Keratinocyte (primary cell): ENCODE results near the gene TMEM119. TPM values are rescaled to one million over a fixed set of nuclear protein-coding genes. Genes with fewer than 3 reads are reported as not detected.

Source experiments
- DNase-seq: peaks from one replicate; pipeline ENCODE4 v3.0.0-alpha.2; 2011; ENCODE audit warnings: low read depth, missing footprints, low spot score
- FAIRE-seq: peaks from 2 replicates; lab custom pipeline; 2011; peaks lifted over from hg19 to GRCh38; lab: Jason Lieb, UNC
- H2AFZ ChIP-seq: 2 replicates; pipeline ENCODE4 v1.6.0; 2012; ENCODE audit warnings: low read length, control low read depth, inconsistent platforms; ENCODE audit not compliant: control insufficient read depth
- H3K27ac ChIP-seq: 2 replicates; pipeline ENCODE4 v1.5.1; 2011; ENCODE audit warnings: low read length; ENCODE audit not compliant: control insufficient read depth, insufficient read depth
- H3K27me3 ChIP-seq: 3 replicates; pipeline ENCODE4 v1.6.0; 2011; ENCODE audit warnings: low read length; ENCODE audit not compliant: control insufficient read depth, insufficient read depth; ENCODE audit errors: extremely low read depth
- H3K36me3 ChIP-seq, 2 experiments: 2 replicates in 1 of 2; 3 replicates in 1 of 2; pipeline ENCODE4 v1.5.1; 2011; ENCODE audit warnings: low read length in 2 of 2, mild to moderate bottlenecking in 1 of 2; ENCODE audit not compliant: control insufficient read depth in 2 of 2, insufficient read depth in 2 of 2; ENCODE audit errors: extremely low read depth in 1 of 2
- H3K4me1 ChIP-seq: 3 replicates; pipeline ENCODE4 v1.5.1; 2011; ENCODE audit warnings: low read length; ENCODE audit not compliant: control insufficient read depth, insufficient read depth; ENCODE audit errors: extremely low read depth
- H3K4me2 ChIP-seq: 3 replicates; pipeline ENCODE4 v1.6.0; 2011; ENCODE audit warnings: low read depth, low read length; ENCODE audit not compliant: control insufficient read depth, insufficient read depth; ENCODE audit errors: extremely low read depth
- H3K4me3 ChIP-seq, 3 experiments: fragments of 200-600 bp in 1 of 3; sonication (generic) in 1 of 3; 2 replicates in 2 of 3; 3 replicates in 1 of 3; pipeline ENCODE4 v1.5.1; 2011 to 2016; ENCODE audit warnings: low read length in 3 of 3, mild to moderate bottlenecking in 3 of 3, control low read depth in 2 of 3, inconsistent platforms in 1 of 3, low read depth in 1 of 3, mixed read lengths in 1 of 3, mixed run types in 1 of 3, moderate library complexity in 1 of 3; ENCODE audit not compliant: control insufficient read depth in 2 of 3, insufficient read depth in 2 of 3; ENCODE audit errors: extremely low read depth in 1 of 3
- H3K79me2 ChIP-seq: 2 replicates; pipeline ENCODE4 v1.6.0; 2012; ENCODE audit warnings: low read length; ENCODE audit not compliant: control insufficient read depth, insufficient read depth
- H3K9ac ChIP-seq: 3 replicates; pipeline ENCODE4 v1.6.0; 2011; ENCODE audit warnings: low read length; ENCODE audit not compliant: control insufficient read depth, insufficient read depth; ENCODE audit errors: extremely low read depth
- H3K9me1 ChIP-seq: 3 replicates; pipeline ENCODE4 v1.6.0; 2011; ENCODE audit warnings: low read length; ENCODE audit not compliant: control insufficient read depth, insufficient read depth; ENCODE audit errors: extremely low read depth
- H3K9me3 ChIP-seq: 2 replicates; pipeline ENCODE4 v1.5.1; 2012; ENCODE audit warnings: low read depth, low read length; ENCODE audit not compliant: control insufficient read depth
- H4K20me1 ChIP-seq: 3 replicates; pipeline ENCODE4 v1.6.0; 2011; ENCODE audit warnings: low read length; ENCODE audit not compliant: control insufficient read depth, insufficient read depth; ENCODE audit errors: extremely low read depth
- EZH2 ChIP-seq: IDR thresholded peaks from one replicate; pipeline ENCODE4 v1.6.1; 2012; ENCODE audit warnings: inconsistent platforms, mild to moderate bottlenecking, low read length, moderate library complexity
- dilution Hi-C: fragments of 300-500 bp; cut with MboI; formaldehyde crosslinking; loops from one replicate; pipeline ENCODE4 v1.7.0; 2020; ENCODE audit warnings: low sequenced_read_pairs; ENCODE audit not compliant: extremely low pct_ligation_motif_present
- polyA plus RNA-seq, 5 experiments: library from polyadenylated mRNA; depleted of rRNA in 3 of 5; stranded (reverse) in 3 of 5; stranded (forward) in 1 of 5; unstranded in 1 of 5; fragments of >200 nt; gene quantifications; 1 replicate in 1 of 5; 2 replicates in 3 of 5; 3 replicates in 1 of 5; pipeline versions ENCODE4 v1.2.1 to v1.2.3, GENCODE V29; 2011 to 2012; ENCODE audit warnings: missing spikeins in 2 of 5, low read depth in 1 of 5, low replicate concordance in 1 of 5
- TF ChIP-seq, protein P1 (sequence below), 3 experiments: IDR thresholded peaks in 1 of 3; conservative IDR thresholded peaks in 1 of 3; optimal IDR thresholded peaks in 1 of 3; 2 replicates in 2 of 3; 3 replicates in 1 of 3; pipeline versions ENCODE3 to v1.5.1; 2011; ENCODE audit warnings: low read length in 3 of 3, mild to moderate bottlenecking in 3 of 3, moderate library complexity in 2 of 3, control low read depth in 1 of 3, inconsistent platforms in 1 of 3; ENCODE audit not compliant: insufficient read depth in 2 of 3; ENCODE audit errors: extremely low read depth in 1 of 3

The TMEM119 gene
- polyA plus RNA-seq, 1 donor (not counting 4 experiments of a cell fraction or from before 2014, with no cell fraction given), result not detected

- Histone ChIP-seq H3K79me2 (no peaks in the 10 kb centered on the region), H3K9me1 (peaks cover 2% of the 10 kb centered on the region), H2AFZ (no peak overlapping the region), H3K9me3 (no peaks in the 10 kb centered on the region), H4K20me1 (peaks cover 4% of the 10 kb centered on the region), H3K27me3 (no peaks in the 10 kb centered on the region), H3K9ac (no peak overlapping the region), H3K27ac (no peak overlapping the region), H3K4me3 (no peak overlapping the region), H3K4me2 (no peak overlapping the region), H3K36me3 (peaks cover 31 to 47% of the 10 kb centered on the region in 2 experiments), H3K4me1 (peaks cover 15% of the 10 kb centered on the region)
- dilution Hi-C loops, result no loop called here
- DNase-seq, result no peak
- no peak for TF ChIP-seq EZH2
- TF ChIP-seq, protein P1, sequence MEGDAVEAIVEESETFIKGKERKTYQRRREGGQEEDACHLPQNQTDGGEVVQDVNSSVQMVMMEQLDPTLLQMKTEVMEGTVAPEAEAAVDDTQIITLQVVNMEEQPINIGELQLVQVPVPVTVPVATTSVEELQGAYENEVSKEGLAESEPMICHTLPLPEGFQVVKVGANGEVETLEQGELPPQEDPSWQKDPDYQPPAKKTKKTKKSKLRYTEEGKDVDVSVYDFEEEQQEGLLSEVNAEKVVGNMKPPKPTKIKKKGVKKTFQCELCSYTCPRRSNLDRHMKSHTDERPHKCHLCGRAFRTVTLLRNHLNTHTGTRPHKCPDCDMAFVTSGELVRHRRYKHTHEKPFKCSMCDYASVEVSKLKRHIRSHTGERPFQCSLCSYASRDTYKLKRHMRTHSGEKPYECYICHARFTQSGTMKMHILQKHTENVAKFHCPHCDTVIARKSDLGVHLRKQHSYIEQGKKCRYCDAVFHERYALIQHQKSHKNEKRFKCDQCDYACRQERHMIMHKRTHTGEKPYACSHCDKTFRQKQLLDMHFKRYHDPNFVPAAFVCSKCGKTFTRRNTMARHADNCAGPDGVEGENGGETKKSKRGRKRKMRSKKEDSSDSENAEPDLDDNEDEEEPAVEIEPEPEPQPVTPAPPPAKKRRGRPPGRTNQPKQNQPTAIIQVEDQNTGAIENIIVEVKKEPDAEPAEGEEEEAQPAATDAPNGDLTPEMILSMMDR (optimal IDR thresholded peaks at IDR 0.05 in 1 of 3, IDR thresholded peaks at IDR 0.05 in 1 of 3, conservative IDR thresholded peaks at IDR 0.05 in 1 of 3; ENCODE audit: extremely low read depth in 1 of 3, insufficient read depth in 2 of 3, low read length in 3 of 3), result no peak
- FAIRE-seq, result no peak
Observed at GRCh38 chr12:108643941-108644810, 46.3 kb upstream of the TMEM119 start.

- H3K79me2 ChIP-seq, result no peaks in the 10 kb centered on the region
- H3K9me1 ChIP-seq, result peaks cover 2% of the 10 kb centered on the region
- H3K9me3 ChIP-seq, result no peaks in the 10 kb centered on the region
- DNase-seq (no peak), FAIRE-seq (no peak)
- dilution Hi-C loops, result no loop called here
- H3K27me3 ChIP-seq, result no peaks in the 10 kb centered on the region
- H4K20me1 ChIP-seq, result peaks cover 4% of the 10 kb centered on the region
- H3K4me3 ChIP-seq, result no peak overlapping the region
- H3K9ac ChIP-seq, result no peak overlapping the region
- peaks cover 15% of the 10 kb centered on the region for H3K4me1 ChIP-seq
- H2AFZ ChIP-seq, result no peak overlapping the region
- no peak overlapping the region for H3K4me2 ChIP-seq
- no peak overlapping the region for H3K27ac ChIP-seq
- TF ChIP-seq, protein P1 (optimal IDR thresholded peaks at IDR 0.05 in 1 of 3, IDR thresholded peaks at IDR 0.05 in 1 of 3, conservative IDR thresholded peaks at IDR 0.05 in 1 of 3; ENCODE audit: extremely low read depth in 1 of 3, insufficient read depth in 2 of 3, low read length in 3 of 3), result no peak
- no peak for TF ChIP-seq EZH2
- peaks cover 25 to 39% of the 10 kb centered on the region in 2 experiments for H3K36me3 ChIP-seq
Observed at GRCh38 chr12:108642899-108643654, 45.2 kb upstream of the TMEM119 start.
